ENCODE data around the gene DUSP1. TPM values are rescaled to one million over a fixed set of nuclear protein-coding genes. Genes with fewer than 3 reads are reported as not detected.
A peak's percentile ranks its signal among the peaks of the same experiment; 100 is the strongest.

Gene DUSP1
- total RNA-seq, 3 donors from 2014 or later = 752 to 1,562 (median 1,015) TPM

- Histone ChIP-seq H3K36me3 (no peaks in the 10 kb centered on the region), H3K4me1 (no peaks in the 10 kb centered on the region), H3K9me3 (no peaks in the 10 kb centered on the region), H3K4me3 (peak overlapping the region; percentile 24 to 51 (median 33)), H3K27ac (peak overlapping the region; percentile 80 to 83), H3K27me3 (no peaks in the 10 kb centered on the region)
- intact Hi-C loops (cut with DNase I; ENCODE audit: low total_unique reads) = no loop called here
- TF ChIP-seq CTCF (IDR thresholded peaks at IDR 0.05) (no peak), POLR2AphosphoS5 (IDR thresholded peaks at IDR 0.05) (peak in 2 of 3 donors; percentile 21 to 44)
- DNase-seq (ENCODE audit: low spot score in 2 of 2) = peak; percentile 74 to 75
Measured at GRCh38 chr5:172806897-172807672, 36.1 kb upstream of the DUSP1 start.

DNA sequence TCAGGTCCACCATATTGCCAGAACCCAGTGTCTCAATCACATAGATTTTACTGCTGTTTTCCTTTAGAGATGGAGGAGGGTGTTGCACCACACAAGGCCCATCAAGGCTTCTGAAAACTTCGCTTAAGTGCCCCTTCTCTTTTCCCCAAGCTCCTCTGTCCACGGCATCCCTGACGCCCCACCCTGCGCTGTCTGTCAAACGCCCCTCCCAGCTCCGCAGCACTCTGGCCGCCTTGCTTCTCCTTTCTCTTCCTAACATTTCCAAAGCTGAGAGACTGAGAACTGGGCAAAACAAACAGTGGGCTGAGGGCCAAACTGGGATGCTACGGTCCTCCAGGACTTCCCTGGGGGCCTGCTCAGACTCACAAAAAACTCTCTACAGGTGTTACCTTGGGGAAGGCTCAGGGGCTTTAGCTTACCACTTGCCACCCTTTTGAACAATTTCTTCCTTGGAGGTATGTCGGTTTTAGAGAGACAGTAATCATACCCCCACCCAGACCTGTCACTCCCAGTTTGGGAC, 34.8 kb upstream of the DUSP1 start:
- H3K36me3 ChIP-seq = no peaks in the 10 kb centered on the region
- intact Hi-C loops (cut with DNase I; ENCODE audit: low total_unique reads) = no loop called here
- no peak for DNase-seq (ENCODE audit: low spot score in 2 of 2)
- no peaks in the 10 kb centered on the region for H3K4me1 ChIP-seq
- TF ChIP-seq CTCF (IDR thresholded peaks at IDR 0.05) (no peak), POLR2A (IDR thresholded peaks at IDR 0.05) (no peak), POLR2AphosphoS5 (IDR thresholded peaks at IDR 0.05) (no peak)
- H3K9me3 ChIP-seq = no peaks in the 10 kb centered on the region
- H3K4me3 ChIP-seq = no peak overlapping the region
- H3K27ac ChIP-seq = no peak overlapping the region
- H3K27me3 ChIP-seq = no peaks in the 10 kb centered on the region

GRCh38 chr5:172805018-172805683, 34.2 kb upstream of the DUSP1 start:
- Histone ChIP-seq H3K9me3 (no peaks in the 10 kb centered on the region), H3K4me3 (no peak overlapping the region), H3K36me3 (no peaks in the 10 kb centered on the region), H3K27ac (no peak overlapping the region), H3K27me3 (no peaks in the 10 kb centered on the region), H3K4me1 (no peaks in the 10 kb centered on the region)
- DNase-seq (ENCODE audit: low spot score in 2 of 2) = no peak
- TF ChIP-seq POLR2AphosphoS5 (IDR thresholded peaks at IDR 0.05) (no peak), CTCF (IDR thresholded peaks at IDR 0.05) (no peak)
- intact Hi-C loops (cut with DNase I; ENCODE audit: low total_unique reads) = no loop called here

DNA sequence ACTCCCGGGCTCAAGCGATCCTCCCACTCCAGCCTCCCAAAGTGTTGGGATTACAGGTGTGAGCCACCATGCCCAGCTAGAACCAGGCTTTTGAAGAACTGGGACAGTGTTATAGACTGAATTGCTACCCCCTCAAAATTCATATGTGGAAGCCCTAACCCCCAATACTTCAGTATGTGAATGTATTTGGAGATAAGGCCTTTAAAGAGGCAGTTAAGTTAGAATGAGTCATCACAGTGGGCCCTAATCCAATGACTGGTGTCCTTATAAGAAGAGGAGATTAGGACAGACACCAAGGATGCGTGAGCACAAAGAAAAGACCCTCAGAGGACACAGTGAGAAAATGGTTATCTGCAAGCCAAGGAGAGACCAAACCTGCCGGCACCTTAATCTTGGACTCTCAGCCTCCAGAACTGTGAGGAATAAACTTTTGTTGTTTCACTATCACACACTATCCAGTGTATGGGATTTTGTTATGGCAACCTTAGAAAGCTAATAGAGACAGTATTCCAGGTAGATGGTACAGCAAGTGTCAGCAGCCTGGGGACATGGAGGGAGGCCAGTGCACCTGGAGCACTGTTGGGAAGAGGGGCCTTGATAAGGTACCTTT, 31.7 kb upstream of the DUSP1 start:
- no peaks in the 10 kb centered on the region for H3K36me3 ChIP-seq
- no peak for DNase-seq (ENCODE audit: low spot score in 2 of 2)
- intact Hi-C loops (cut with DNase I; ENCODE audit: low total_unique reads) = loop anchor here (5.0 kb wide), 1 partner anchor 320 kb away; no protein-coding TSS in a partner anchor
- no peaks in the 10 kb centered on the region for H3K27me3 ChIP-seq
- no peak overlapping the region for H3K27ac ChIP-seq
- no peaks in the 10 kb centered on the region for H3K9me3 ChIP-seq
- TF ChIP-seq POLR2A (IDR thresholded peaks at IDR 0.05) = no peak
- no peak for TF ChIP-seq POLR2AphosphoS5 (IDR thresholded peaks at IDR 0.05)
- no peak for TF ChIP-seq CTCF (IDR thresholded peaks at IDR 0.05)
- no peaks in the 10 kb centered on the region for H3K4me1 ChIP-seq
- H3K4me3 ChIP-seq = no peak overlapping the region
